ENCODE measurements around the gene CCDC110. TPM values are rescaled to one million over a fixed set of nuclear protein-coding genes. Genes with fewer than 3 reads are reported as not detected.

Gene CCDC110
- total RNA-seq, result 1 to 10 TPM in 1 of 6 experiments, under 1 TPM in 5; 0.39 to 1.4 (median 0.46) TPM
- long read RNA-seq, result 0 reads

DNA sequence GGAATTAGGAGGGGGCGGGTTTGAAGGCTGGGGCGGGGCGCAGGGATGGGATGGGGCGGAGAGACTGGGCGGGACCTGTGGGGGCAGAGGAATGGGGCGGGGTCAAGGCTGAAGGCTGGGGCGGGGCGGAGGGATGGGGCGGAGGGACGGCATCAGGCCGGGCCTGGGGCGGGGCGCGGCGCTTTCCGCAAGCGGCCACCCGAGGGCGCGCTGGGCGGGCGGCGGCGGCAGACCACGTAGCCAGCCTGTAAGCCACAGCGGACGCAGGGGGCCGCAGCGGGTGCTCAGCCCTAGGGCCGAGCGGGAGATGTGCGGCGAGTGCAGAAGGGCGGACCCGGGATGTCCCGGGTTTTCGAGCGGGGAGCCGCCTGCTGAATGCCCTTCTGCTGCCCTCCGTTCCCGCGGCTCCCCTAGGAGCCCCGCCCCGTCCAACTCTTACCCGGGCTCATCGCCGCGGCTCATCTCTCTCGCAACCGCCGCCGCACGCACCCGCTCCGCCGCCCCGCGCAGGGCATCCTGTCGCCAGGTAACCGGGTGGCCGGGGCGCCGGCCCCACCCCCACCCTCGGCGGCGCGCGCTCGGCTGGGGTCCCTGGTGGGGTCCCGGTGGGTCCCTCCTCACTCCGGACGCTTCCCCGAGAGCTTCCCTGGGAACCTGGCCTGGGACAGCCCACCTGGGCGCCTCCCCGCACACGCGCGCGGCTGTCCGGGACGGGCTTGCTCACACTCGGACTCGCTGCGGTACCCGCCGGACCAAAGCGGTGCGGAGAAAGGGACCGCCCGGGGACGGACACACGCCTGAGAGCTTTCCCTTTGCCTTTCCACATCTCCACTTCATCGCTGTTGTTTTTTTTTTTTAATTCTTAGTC is at the start of gene CCDC110:
Gene CCDC110 (minus strand): TSS at position 499 of the 868 bp plus-strand sequence. CDS start 50 bp downstream, at position 449.
- TF ChIP-seq POLR2A (IDR thresholded peaks at IDR 0.05), result peak; percentile 21
- TF ChIP-seq, protein P1, sequence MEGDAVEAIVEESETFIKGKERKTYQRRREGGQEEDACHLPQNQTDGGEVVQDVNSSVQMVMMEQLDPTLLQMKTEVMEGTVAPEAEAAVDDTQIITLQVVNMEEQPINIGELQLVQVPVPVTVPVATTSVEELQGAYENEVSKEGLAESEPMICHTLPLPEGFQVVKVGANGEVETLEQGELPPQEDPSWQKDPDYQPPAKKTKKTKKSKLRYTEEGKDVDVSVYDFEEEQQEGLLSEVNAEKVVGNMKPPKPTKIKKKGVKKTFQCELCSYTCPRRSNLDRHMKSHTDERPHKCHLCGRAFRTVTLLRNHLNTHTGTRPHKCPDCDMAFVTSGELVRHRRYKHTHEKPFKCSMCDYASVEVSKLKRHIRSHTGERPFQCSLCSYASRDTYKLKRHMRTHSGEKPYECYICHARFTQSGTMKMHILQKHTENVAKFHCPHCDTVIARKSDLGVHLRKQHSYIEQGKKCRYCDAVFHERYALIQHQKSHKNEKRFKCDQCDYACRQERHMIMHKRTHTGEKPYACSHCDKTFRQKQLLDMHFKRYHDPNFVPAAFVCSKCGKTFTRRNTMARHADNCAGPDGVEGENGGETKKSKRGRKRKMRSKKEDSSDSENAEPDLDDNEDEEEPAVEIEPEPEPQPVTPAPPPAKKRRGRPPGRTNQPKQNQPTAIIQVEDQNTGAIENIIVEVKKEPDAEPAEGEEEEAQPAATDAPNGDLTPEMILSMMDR (IDR thresholded peaks at IDR 0.05), result peak; percentile 63 to 77 (median 67)
- DNase-seq (peak; percentile 96 to 98 (median 97)), ATAC-seq (peak; percentile 96 to 99 (median 98))
- Histone ChIP-seq H3K4me1 (no peaks in the 10 kb centered on the region), H3K9me3 (no peaks in the 10 kb centered on the region), H3K27ac (peak within 1 kb of the TSS in 2 of 3 donors; percentile 50 to 51), H3K36me3 (no peaks in the 10 kb centered on the region), H3K27me3 (no peaks in the 10 kb centered on the region), H3K4me3 (peak within 1 kb of the TSS; percentile 66 to 91 (median 75))
- intact Hi-C loops (cut with DNase I), result no loop called here
- WGBS (ENCODE audit: insufficient coverage, low coverage, low lambda C conversion rate, missing lambda C conversion rate), result 2% methylated on average over 44 of the region's 93 CpGs

DNA sequence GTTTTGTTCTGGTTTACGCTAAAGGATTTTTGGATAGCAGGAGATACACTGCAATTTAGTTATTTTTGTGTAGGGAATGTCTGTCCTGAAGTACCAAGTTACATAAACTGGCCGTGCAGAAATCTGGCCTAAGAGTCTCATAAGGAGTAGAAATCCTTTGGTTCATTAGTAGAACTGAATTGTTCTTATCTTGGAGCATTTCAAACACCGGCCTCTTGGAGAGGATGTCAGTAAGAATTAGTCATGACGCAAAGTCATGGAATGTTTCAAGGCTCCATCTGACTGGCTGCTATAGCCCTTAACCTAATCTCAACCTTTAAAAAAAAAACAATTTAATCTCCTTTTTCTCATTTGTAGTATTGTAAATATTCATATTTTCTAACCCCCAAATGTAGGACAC is 48.6 kb upstream of the CCDC110 start:
- TF ChIP-seq, protein P1 (IDR thresholded peaks at IDR 0.05), result no peak
- TF ChIP-seq POLR2A (IDR thresholded peaks at IDR 0.05), result no peak
- Histone ChIP-seq H3K4me3 (no peak overlapping the region), H3K4me1 (no peaks in the 10 kb centered on the region), H3K36me3 (no peaks in the 10 kb centered on the region), H3K27ac (no peak overlapping the region), H3K9me3 (no peaks in the 10 kb centered on the region), H3K27me3 (no peaks in the 10 kb centered on the region)
- DNase-seq, result no peak
- peak in 3 of 4 donors; percentile 42 to 56 (median 47) for ATAC-seq
- 46% methylated on average over 4 of the region's 4 CpGs for WGBS (ENCODE audit: insufficient coverage, low coverage, low lambda C conversion rate, missing lambda C conversion rate)
- intact Hi-C loops (cut with DNase I), result no loop called here

DNA sequence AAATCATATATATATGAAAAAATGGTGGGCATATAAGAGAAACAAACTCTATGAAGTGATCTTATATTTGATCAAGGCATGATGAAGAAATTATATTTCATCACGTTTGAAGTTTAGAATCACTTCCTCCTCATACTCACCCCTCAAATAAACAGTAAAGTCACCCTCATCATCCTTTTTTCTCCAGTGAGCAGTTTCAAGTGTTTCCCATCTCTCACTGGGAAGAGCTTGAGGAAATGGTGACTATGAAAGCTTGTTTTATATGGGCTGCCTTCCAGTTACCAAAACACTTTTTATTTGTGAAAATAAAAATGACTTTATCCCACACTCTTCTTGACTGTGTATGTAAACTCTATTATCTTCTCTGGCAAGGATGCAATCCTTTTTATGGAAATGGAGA is 47.0 kb upstream of the CCDC110 start:
- H3K4me1 ChIP-seq, result peaks cover 0 to 8% (median 3%) of the 10 kb centered on the region in 4 donors
- WGBS (ENCODE audit: insufficient coverage, low coverage, low lambda C conversion rate, missing lambda C conversion rate), result 17% methylated on average over 1 of the region's 1 CpG
- intact Hi-C loops (cut with DNase I), result no loop called here
- no peaks in the 10 kb centered on the region for H3K36me3 ChIP-seq
- no peaks in the 10 kb centered on the region for H3K9me3 ChIP-seq
- no peak overlapping the region for H3K4me3 ChIP-seq
- H3K27ac ChIP-seq, result no peak overlapping the region
- H3K27me3 ChIP-seq, result no peaks in the 10 kb centered on the region
- ATAC-seq (no peak), DNase-seq (no peak)
- TF ChIP-seq, protein P1 (IDR thresholded peaks at IDR 0.05), result no peak
- TF ChIP-seq POLR2A (IDR thresholded peaks at IDR 0.05), result no peak

DNA sequence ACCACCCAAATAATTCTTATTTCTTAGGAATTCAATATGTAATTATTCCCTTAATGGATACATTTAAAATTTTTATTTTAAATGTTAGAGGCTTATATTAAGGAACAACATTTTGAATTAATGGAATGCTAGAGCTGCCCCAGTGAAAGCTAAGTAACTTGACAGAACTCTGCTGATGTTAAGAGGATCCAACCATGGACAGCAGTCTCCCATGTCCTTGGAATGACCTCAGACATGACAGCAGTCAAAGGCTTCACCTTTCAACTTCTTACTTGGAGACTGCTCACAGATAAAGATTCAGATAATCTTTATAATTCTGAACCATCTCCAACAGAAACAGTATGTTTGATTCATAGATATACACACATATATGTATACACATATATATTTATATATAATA is 46.5 kb upstream of the CCDC110 start:
- no peak for TF ChIP-seq POLR2A (IDR thresholded peaks at IDR 0.05)
- TF ChIP-seq, protein P1 (IDR thresholded peaks at IDR 0.05), result no peak
- no peak for ATAC-seq
- peaks cover 0 to 12% (median 5%) of the 10 kb centered on the region in 4 donors for H3K4me1 ChIP-seq
- no peaks in the 10 kb centered on the region for H3K27me3 ChIP-seq
- no peak overlapping the region for H3K27ac ChIP-seq
- H3K36me3 ChIP-seq, result no peaks in the 10 kb centered on the region
- H3K4me3 ChIP-seq, result no peak overlapping the region
- H3K9me3 ChIP-seq, result no peaks in the 10 kb centered on the region
- intact Hi-C loops (cut with DNase I), result no loop called here
- DNase-seq, result no peak

All from right lobe of liver (tissue), 6 donors.